H1 (cell line): Measurements from ENCODE around the gene GNG12. TPM values are rescaled to one million over a fixed set of nuclear protein-coding genes. Genes with fewer than 3 reads are reported as not detected.

Experiments
- CTCF ChIA-PET: fragments of 300-600 bp; sonication (Branson Sonifier 250); formaldehyde crosslinking; loops from one replicate; lab custom pipeline; 2021; ENCODE audit not compliant: partially characterized antibody; lab: Charles Lee
- POLR2A ChIA-PET: fragments of 300-600 bp; sonication (Branson Sonifier 250); formaldehyde crosslinking; loops from one replicate; lab custom pipeline; 2021; ENCODE audit warnings: inconsistent platforms; ENCODE audit not compliant: partially characterized antibody; lab: Charles Lee
- DNase-seq, 2 experiments: peaks; one replicate each; pipeline versions ENCODE4 v3.0.0 to v3.0.0-alpha.2; 2010 to 2022; ENCODE audit warnings: low spot score in 2 of 2, low read depth in 1 of 2, mixed read lengths in 1 of 2
- FAIRE-seq: peaks from 2 replicates; lab custom pipeline; 2011; peaks lifted over from hg19 to GRCh38; lab: Jason Lieb, UNC
- H2AFZ ChIP-seq: 2 replicates; pipeline ENCODE4 v1.8.1; 2012; ENCODE audit warnings: low read length, inconsistent platforms
- H2AK5ac ChIP-seq: 2 replicates; pipeline ENCODE4 v1.6.1; 2013; ENCODE audit warnings: low read depth, low read length
- H2BK120ac ChIP-seq: replicated peaks from 2 replicates; pipeline ENCODE3; 2013; ENCODE audit warnings: low read depth, low read length, inconsistent platforms
- H2BK12ac ChIP-seq: 2 replicates; pipeline ENCODE4 v1.6.1; 2013; ENCODE audit warnings: low read depth, low read length
- H2BK15ac ChIP-seq: 2 replicates; pipeline ENCODE4 v1.6.1; 2013; ENCODE audit warnings: low read length
- H2BK20ac ChIP-seq: 2 replicates; pipeline ENCODE4 v1.6.1; 2013; ENCODE audit warnings: low read length
- H2BK5ac ChIP-seq: 2 replicates; pipeline ENCODE4 v1.6.1; 2013; ENCODE audit warnings: low read depth, low read length
- H3K14ac ChIP-seq: 2 replicates; pipeline ENCODE4 v1.6.1; 2013; ENCODE audit warnings: inconsistent platforms; ENCODE audit not compliant: insufficient read length
- H3K18ac ChIP-seq: 2 replicates; pipeline ENCODE4 v1.6.1; 2013; ENCODE audit warnings: low read length; ENCODE audit errors: extremely low read depth
- H3K23ac ChIP-seq: 2 replicates; pipeline ENCODE4 v1.6.1; 2013; ENCODE audit warnings: inconsistent platforms; ENCODE audit not compliant: insufficient read length
- H3K23me2 ChIP-seq: 2 replicates; pipeline ENCODE4 v1.6.1; 2013; ENCODE audit warnings: low read depth, low read length
- H3K27ac ChIP-seq: 2 replicates; pipeline ENCODE4 v1.6.1; 2011; ENCODE audit warnings: low read depth, low read length, inconsistent platforms
- H3K27me3 ChIP-seq, 4 experiments: replicated peaks in 1 of 4; 1 replicate in 1 of 4; 2 replicates in 3 of 4; pipeline versions ENCODE4 v1.6.1 to v1.8.1; 2011 to 2013; ENCODE audit warnings: low read length in 3 of 4, mild to moderate bottlenecking in 3 of 4, inconsistent platforms in 2 of 4, mixed read lengths in 2 of 4, moderate library complexity in 1 of 4; ENCODE audit not compliant: control insufficient read depth in 3 of 4, insufficient read depth in 3 of 4; ENCODE audit errors: extremely low read depth in 1 of 4
- H3K36me3 ChIP-seq, 4 experiments: 2 replicates each; pipeline versions ENCODE4 v1.6.1 to v1.8.1; 2011 to 2013; ENCODE audit warnings: mild to moderate bottlenecking in 4 of 4, low read length in 3 of 4, moderate library complexity in 2 of 4, control low read depth in 1 of 4, inconsistent platforms in 1 of 4; ENCODE audit not compliant: insufficient read depth in 4 of 4, control insufficient read depth in 2 of 4
- H3K4ac ChIP-seq: replicated peaks from 2 replicates; pipeline ENCODE3; 2013; ENCODE audit warnings: low read length, low read depth, mixed read lengths, inconsistent platforms; ENCODE audit not compliant: insufficient read length
- H3K4me1 ChIP-seq, 4 experiments: replicated peaks in 1 of 4; 1 replicate in 1 of 4; 2 replicates in 3 of 4; pipeline versions ENCODE4 v1.6.1 to v1.8.1; 2011 to 2013; ENCODE audit warnings: low read length in 3 of 4, inconsistent platforms in 2 of 4, mixed read lengths in 1 of 4; ENCODE audit not compliant: insufficient read depth in 4 of 4, control insufficient read depth in 3 of 4
- H3K4me2 ChIP-seq, 2 experiments: 2 replicates each; pipeline versions ENCODE4 v1.6.1 to v1.8.1; 2011 to 2013; ENCODE audit warnings: low read depth in 2 of 2, low read length in 2 of 2, control low read depth in 1 of 2, inconsistent platforms in 1 of 2, mild to moderate bottlenecking in 1 of 2; ENCODE audit not compliant: insufficient read depth in 1 of 2
- H3K4me3 ChIP-seq, 4 experiments: fragments of 200-600, 300-600 bp in 1 of 4; sonication (generic), shearing (Covaris generic), sonication (Bioruptor Twin) in 1 of 4; 2 replicates each; pipeline versions ENCODE4 v1.5.1 to v1.8.1; 2011 to 2016; ENCODE audit warnings: low read length in 4 of 4, low read depth in 3 of 4, control low read depth in 2 of 4, inconsistent platforms in 2 of 4, mild to moderate bottlenecking in 2 of 4, mixed read lengths in 1 of 4, moderate library complexity in 1 of 4; ENCODE audit not compliant: insufficient read depth in 2 of 4; ENCODE audit errors: extremely low read depth in 1 of 4
- H3K56ac ChIP-seq: replicated peaks from 2 replicates; pipeline ENCODE3; 2013; ENCODE audit warnings: low read depth, mild to moderate bottlenecking, mixed read lengths, low read length, inconsistent platforms; ENCODE audit not compliant: insufficient read length
- H3K79me1 ChIP-seq: 2 replicates; pipeline ENCODE4 v1.6.1; 2013; ENCODE audit warnings: low read depth, low read length, control low read depth
- H3K79me2 ChIP-seq, 2 experiments: 2 replicates each; pipeline versions ENCODE4 v1.6.1 to v1.8.1; 2012 to 2013; ENCODE audit warnings: low read length in 2 of 2, mild to moderate bottlenecking in 2 of 2, inconsistent platforms in 1 of 2; ENCODE audit not compliant: insufficient read depth in 2 of 2, control insufficient read depth in 1 of 2
- H3K9ac ChIP-seq, 4 experiments: replicated peaks in 1 of 4; 1 replicate in 1 of 4; 2 replicates in 3 of 4; pipeline versions ENCODE4 v1.6.1 to v1.8.1; 2011 to 2013; ENCODE audit warnings: low read depth in 3 of 4, low read length in 3 of 4, control low read depth in 2 of 4, mild to moderate bottlenecking in 2 of 4, moderate library complexity in 2 of 4, inconsistent platforms in 1 of 4; ENCODE audit errors: extremely low read depth in 1 of 4
- H3K9me3 ChIP-seq, 2 experiments: 2 replicates each; pipeline versions ENCODE4 v1.6.1 to v1.8.1; 2012 to 2013; ENCODE audit warnings: mild to moderate bottlenecking in 2 of 2, moderate library complexity in 2 of 2, control low read depth in 1 of 2, inconsistent platforms in 1 of 2, low read depth in 1 of 2, low read length in 1 of 2, mixed read lengths in 1 of 2; ENCODE audit not compliant: insufficient read depth in 2 of 2
- H4K20me1 ChIP-seq, 2 experiments: replicated peaks in 1 of 2; 2 replicates each; pipeline versions ENCODE3 to v1.8.1; 2011 to 2013; ENCODE audit warnings: inconsistent platforms in 2 of 2, low read length in 2 of 2, mild to moderate bottlenecking in 1 of 2; ENCODE audit not compliant: insufficient read depth in 2 of 2, control insufficient read depth in 1 of 2
- H4K5ac ChIP-seq: 2 replicates; pipeline ENCODE4 v1.6.1; 2013; ENCODE audit warnings: low read length, low read depth, mixed read lengths, inconsistent platforms; ENCODE audit not compliant: insufficient read length
- H4K8ac ChIP-seq: 2 replicates; pipeline ENCODE4 v1.8.0; 2013; ENCODE audit warnings: mild to moderate bottlenecking, moderate library complexity, low read length, inconsistent platforms; ENCODE audit not compliant: insufficient read depth; ENCODE audit errors: extremely low read depth
- H4K91ac ChIP-seq: replicated peaks from 2 replicates; pipeline ENCODE3; 2013; ENCODE audit warnings: low read length, mixed read lengths, inconsistent platforms; ENCODE audit not compliant: insufficient read length
- FOSL1 ChIP-seq: IDR thresholded peaks from 2 replicates; pipeline ENCODE4 v1.6.1; 2011; ENCODE audit warnings: mild to moderate bottlenecking, low read depth, low read length, moderate library complexity; ENCODE audit not compliant: insufficient read depth
- SUZ12 ChIP-seq: fragments of 200-600 bp; sonication (generic); IDR thresholded peaks from 2 replicates; pipeline ENCODE4 v1.6.1; 2012; ENCODE audit warnings: mild to moderate bottlenecking, inconsistent platforms, low read length, moderate library complexity, mixed read lengths
- WGBS, 2 experiments: shearing (Covaris generic) in 1 of 2; methylation state at CpG; one replicate each; pipeline versions ENCODE4 v1.1.6 to v1.1.7; 2013 to 2015; ENCODE audit warnings: low lambda C conversion rate in 2 of 2, mixed read lengths in 2 of 2, inconsistent platforms in 1 of 2, low coverage in 1 of 2, missing lambda C conversion rate in 1 of 2; ENCODE audit not compliant: insufficient replicate concordance in 2 of 2, insufficient coverage in 1 of 2, insufficient read length in 1 of 2; ENCODE audit errors: extremely low coverage in 1 of 2, missing lambda C conversion rate in 1 of 2; 5-methylcytosine and 5-hydroxymethylcytosine counted together
- polyA plus RNA-seq, 7 experiments: library from polyadenylated mRNA; depleted of rRNA in 3 of 7; stranded (reverse) in 5 of 7; unstranded in 2 of 7; fragments of >200 nt in 5 of 7; fragments of 200-250 nt in 2 of 7; gene quantifications; 1 replicate in 5 of 7; 2 replicates in 1 of 7; 4 replicates in 1 of 7; pipeline versions ENCODE4 v1.2.1 to v1.2.3, GENCODE V29; 2011 to 2013; ENCODE audit warnings: missing spikeins in 2 of 7, mixed read lengths in 2 of 7
- total RNA-seq: library from RNA; stranded (reverse); fragmentation: NEBNext Ultra II Directional; extraction: Animal tissue kit (Norgen Biotek cat#: 25700); gene quantifications from 2 replicates; pipeline ENCODE4 v1.2.1, GENCODE V29; 2021
- TF ChIP-seq, protein P1 (sequence below): IDR thresholded peaks from 2 replicates; pipeline ENCODE4 v1.6.1; 2012; ENCODE audit warnings: low read length, inconsistent platforms

Gene GNG12
- total and polyA plus RNA-seq, 2 of the 8 experiments (the other 6 are each of a cell fraction or from before 2014, with no cell fraction given), result 11.4 to 35.8 TPM

DNA sequence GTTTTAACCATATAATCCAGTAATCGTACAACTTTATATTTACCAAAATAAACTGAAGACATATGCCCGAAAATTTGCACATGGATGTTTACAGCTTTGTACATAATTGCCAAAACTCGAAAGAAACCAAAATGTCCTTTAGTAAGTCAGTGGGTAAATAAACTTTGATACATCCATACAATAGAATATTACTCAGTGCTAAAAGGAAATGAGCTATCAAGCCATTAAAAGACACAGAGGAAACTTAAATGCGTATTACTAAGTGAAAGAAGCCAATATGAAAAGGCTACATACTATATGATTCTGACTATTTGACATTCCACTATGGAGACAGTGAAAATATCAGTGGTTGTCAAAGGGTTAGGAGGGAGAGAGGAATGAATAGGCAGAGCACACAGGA lies 23.4 kb downstream of the GNG12 start:
- CTCF ChIA-PET, result no interaction called here
- H4K8ac ChIP-seq, result no peak overlapping the region
- H2BK15ac ChIP-seq, result no peak overlapping the region
- H2BK20ac ChIP-seq, result no peak overlapping the region
- no peaks in the 10 kb centered on the region for H3K4me1 ChIP-seq
- H4K20me1 ChIP-seq, result peaks cover 0 to 2% of the 10 kb centered on the region in 2 experiments
- H3K56ac ChIP-seq, result no peak overlapping the region
- no peaks in the 10 kb centered on the region for H3K23me2 ChIP-seq
- H3K4ac ChIP-seq, result no peak overlapping the region
- H3K27me3 ChIP-seq, result no peaks in the 10 kb centered on the region
- no peaks in the 10 kb centered on the region; the same call in 1 of the 2 replicates for H3K79me1 ChIP-seq
- no peak overlapping the region for H3K4me2 ChIP-seq
- H3K27ac ChIP-seq, result no peak overlapping the region
- H2BK12ac ChIP-seq, result no peak overlapping the region
- TF ChIP-seq, protein P1, sequence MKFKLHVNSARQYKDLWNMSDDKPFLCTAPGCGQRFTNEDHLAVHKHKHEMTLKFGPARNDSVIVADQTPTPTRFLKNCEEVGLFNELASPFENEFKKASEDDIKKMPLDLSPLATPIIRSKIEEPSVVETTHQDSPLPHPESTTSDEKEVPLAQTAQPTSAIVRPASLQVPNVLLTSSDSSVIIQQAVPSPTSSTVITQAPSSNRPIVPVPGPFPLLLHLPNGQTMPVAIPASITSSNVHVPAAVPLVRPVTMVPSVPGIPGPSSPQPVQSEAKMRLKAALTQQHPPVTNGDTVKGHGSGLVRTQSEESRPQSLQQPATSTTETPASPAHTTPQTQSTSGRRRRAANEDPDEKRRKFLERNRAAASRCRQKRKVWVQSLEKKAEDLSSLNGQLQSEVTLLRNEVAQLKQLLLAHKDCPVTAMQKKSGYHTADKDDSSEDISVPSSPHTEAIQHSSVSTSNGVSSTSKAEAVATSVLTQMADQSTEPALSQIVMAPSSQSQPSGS, result no peak
- no peak for TF ChIP-seq FOSL1
- no peak for TF ChIP-seq SUZ12
- TF ChIP-seq, all 59 proteins: peak for 0
- no peak for FAIRE-seq
- DNase-seq, result no peak
- Histone ChIP-seq H2AK5ac (no peak overlapping the region), H2BK5ac (no peak overlapping the region), H3K36me3 (no peaks in the 10 kb centered on the region), H3K9me3 (no peaks in the 10 kb centered on the region), H3K9ac (no peak overlapping the region), H3K4me3 (no peak overlapping the region), H2BK120ac (no peak overlapping the region), H3K14ac (no peak overlapping the region), H3K23ac (no peak overlapping the region), H3K18ac (no peak overlapping the region), H3K79me2 (peaks cover 0 to 3% of the 10 kb centered on the region in 2 experiments; a peak in 1 of 4 replicates), H4K91ac (no peak overlapping the region), H4K5ac (no peak overlapping the region), H2AFZ (no peak overlapping the region)
- POLR2A ChIA-PET, result interaction anchor here (0.6 kb wide), 1 partner anchor 167 kb away, joined by 3 read pairs; no protein-coding TSS in a partner anchor
- WGBS, 2 experiments, result 94% methylated on average over 4 of the region's 4 CpGs; no CpG with 5 or more reads in 1 of the 2 experiments
